Brain microvascular endothelial cell (primary cell): Measurements from ENCODE around the gene AMER2.

Experiments used
- DNase-seq: peaks from one replicate; pipeline ENCODE4 v3.0.0-alpha.2; 2020
- H3K27ac ChIP-seq: fragments of 250-450 bp; sonication (Bioruptor Pico); 2 replicates; pipeline ENCODE4 v1.5.1; 2020; ENCODE audit warnings: mild to moderate bottlenecking, moderate library complexity
- H3K27me3 ChIP-seq: fragments of 250-450 bp; sonication (Bioruptor Pico); replicated peaks from 2 replicates; pipeline ENCODE4 v1.5.1; 2020; ENCODE audit warnings: mild to moderate bottlenecking
- H3K36me3 ChIP-seq: fragments of 250-450 bp; sonication (Bioruptor Pico); replicated peaks from 2 replicates; pipeline ENCODE4 v1.5.1; 2020; ENCODE audit warnings: mild to moderate bottlenecking
- H3K4me3 ChIP-seq: 2 replicates; pipeline ENCODE4 v1.5.1; 2011; ENCODE audit warnings: low read depth, mild to moderate bottlenecking, control low read depth, low read length, moderate library complexity
- in situ Hi-C: cut with HindIII; loops from 2 replicates; pipeline ENCODE4 v1.10.0; 2017; ENCODE audit warnings: low sequenced_read_pairs, low pct_ligation_motif_present
- TF ChIP-seq, protein P1 (sequence below): IDR thresholded peaks from 2 replicates; pipeline ENCODE4 v1.5.1; 2011; ENCODE audit warnings: low read depth, mild to moderate bottlenecking, moderate library complexity, low read length, control low read depth, inconsistent platforms; ENCODE audit errors: missing control alignments

The AMER2 gene

DNA sequence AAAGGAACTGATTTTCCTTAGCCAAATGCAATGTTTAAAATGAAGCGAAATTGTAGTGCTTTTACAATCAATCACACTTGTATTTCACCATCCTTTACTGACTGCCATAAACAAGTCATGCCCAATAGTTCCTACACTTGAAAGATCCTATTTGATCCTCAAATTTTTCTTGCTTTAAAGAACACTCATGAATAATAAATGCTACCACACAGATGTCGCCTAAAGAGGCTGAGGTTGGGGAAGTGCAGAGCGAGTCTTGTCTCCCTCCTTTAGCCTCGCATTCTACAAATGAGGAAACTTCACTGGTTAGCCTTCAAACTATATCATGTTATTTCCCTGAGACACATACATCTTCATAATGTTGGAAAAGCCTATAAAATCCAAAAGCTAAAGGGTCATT, 18.7 kb upstream of the AMER2 start:
- Histone ChIP-seq H3K4me3 (no peak overlapping the region), H3K36me3 (no peaks in the 10 kb centered on the region), H3K27ac (no peak overlapping the region), H3K27me3 (no peaks in the 10 kb centered on the region)
- no peak for DNase-seq
- TF ChIP-seq, protein P1, sequence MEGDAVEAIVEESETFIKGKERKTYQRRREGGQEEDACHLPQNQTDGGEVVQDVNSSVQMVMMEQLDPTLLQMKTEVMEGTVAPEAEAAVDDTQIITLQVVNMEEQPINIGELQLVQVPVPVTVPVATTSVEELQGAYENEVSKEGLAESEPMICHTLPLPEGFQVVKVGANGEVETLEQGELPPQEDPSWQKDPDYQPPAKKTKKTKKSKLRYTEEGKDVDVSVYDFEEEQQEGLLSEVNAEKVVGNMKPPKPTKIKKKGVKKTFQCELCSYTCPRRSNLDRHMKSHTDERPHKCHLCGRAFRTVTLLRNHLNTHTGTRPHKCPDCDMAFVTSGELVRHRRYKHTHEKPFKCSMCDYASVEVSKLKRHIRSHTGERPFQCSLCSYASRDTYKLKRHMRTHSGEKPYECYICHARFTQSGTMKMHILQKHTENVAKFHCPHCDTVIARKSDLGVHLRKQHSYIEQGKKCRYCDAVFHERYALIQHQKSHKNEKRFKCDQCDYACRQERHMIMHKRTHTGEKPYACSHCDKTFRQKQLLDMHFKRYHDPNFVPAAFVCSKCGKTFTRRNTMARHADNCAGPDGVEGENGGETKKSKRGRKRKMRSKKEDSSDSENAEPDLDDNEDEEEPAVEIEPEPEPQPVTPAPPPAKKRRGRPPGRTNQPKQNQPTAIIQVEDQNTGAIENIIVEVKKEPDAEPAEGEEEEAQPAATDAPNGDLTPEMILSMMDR: no peak
- in situ Hi-C loops: no loop called here

DNA sequence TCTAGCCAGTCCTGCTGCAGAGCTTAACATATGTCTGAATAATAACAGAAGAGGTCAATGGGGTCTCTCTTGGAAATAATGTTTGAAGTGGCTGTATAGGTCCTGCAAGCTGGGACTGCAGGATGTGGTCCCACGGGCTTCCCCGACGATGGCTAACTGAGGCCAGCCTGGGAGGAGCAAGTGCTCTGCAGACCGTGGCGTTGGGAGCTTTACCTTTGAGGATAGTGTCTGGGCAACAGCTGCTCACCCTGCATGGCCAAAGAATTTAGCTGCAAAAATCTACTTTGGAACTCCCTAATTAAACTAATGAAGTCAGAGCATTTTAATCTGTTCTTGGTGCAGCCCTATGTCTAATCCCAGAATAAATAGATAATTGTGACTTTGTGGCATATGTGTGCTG, 18.2 kb upstream of the AMER2 start:
- no peak overlapping the region for H3K4me3 ChIP-seq
- no peak overlapping the region for H3K27ac ChIP-seq
- no peak for DNase-seq
- in situ Hi-C loops: no loop called here
- TF ChIP-seq, protein P1: no peak
- H3K36me3 ChIP-seq: no peaks in the 10 kb centered on the region
- no peaks in the 10 kb centered on the region for H3K27me3 ChIP-seq

DNA sequence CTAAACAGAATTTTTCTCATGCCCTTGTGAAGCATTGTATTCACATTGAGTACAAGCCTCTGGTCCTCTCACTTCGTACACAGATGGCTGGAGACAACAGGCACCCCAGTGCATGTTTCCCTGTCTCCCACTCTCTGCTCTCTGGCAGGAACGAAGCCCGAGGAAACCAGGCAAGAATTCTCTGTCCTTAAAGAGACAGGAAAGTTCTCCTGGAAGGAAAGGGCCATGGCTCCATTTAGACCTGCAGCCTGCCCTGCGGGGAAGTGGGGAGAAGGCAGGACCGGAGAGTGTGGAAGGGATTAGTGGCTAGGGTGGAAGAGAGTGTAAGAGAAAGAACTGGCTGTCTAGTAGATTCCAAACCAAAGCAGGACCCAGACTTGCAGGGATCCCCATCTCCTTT, 15.5 kb upstream of the AMER2 start:
- in situ Hi-C loops: no loop called here
- no peak for DNase-seq
- TF ChIP-seq, protein P1: no peak

DNA sequence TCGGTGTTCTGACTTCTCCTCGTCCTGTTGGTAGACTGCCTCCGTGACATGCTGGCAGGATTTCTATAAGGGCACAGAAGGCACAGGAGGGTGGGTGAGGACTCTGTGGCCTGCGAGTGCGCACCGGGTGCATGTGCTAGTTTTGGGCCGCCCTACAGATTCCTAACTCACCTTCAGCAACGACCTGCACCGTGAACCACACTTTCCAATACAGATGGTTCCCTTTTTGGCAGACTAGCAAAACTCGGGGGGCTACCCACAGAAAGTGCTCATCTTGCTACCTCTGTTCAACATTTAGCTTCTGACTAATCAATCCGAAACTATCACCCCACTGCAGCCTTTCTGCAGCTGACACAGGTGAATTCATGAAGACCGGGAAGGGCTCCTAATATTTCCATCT, 14.1 kb upstream of the AMER2 start:
- H3K4me3 ChIP-seq: no peak overlapping the region
- DNase-seq: no peak

More for the DNA sequence above, 15.5 kb upstream of the AMER2 start:
- H3K4me3 ChIP-seq: no peak overlapping the region
- no peaks in the 10 kb centered on the region for H3K36me3 ChIP-seq
- no peaks in the 10 kb centered on the region for H3K27me3 ChIP-seq
- H3K27ac ChIP-seq: no peak overlapping the region

GRCh38 chr13:25181597-25181996, 9.5 kb upstream of the AMER2 start:
- DNase-seq: no peak
- Histone ChIP-seq H3K27me3 (no peaks in the 10 kb centered on the region), H3K4me3 (no peak overlapping the region), H3K36me3 (no peaks in the 10 kb centered on the region), H3K27ac (no peak overlapping the region)
- in situ Hi-C loops: no loop called here
- TF ChIP-seq, protein P1: no peak

More for the DNA sequence above, 14.1 kb upstream of the AMER2 start:
- Histone ChIP-seq H3K36me3 (no peaks in the 10 kb centered on the region), H3K27ac (no peak overlapping the region), H3K27me3 (no peaks in the 10 kb centered on the region)
- in situ Hi-C loops: no loop called here
- TF ChIP-seq, protein P1: no peak

- TF ChIP-seq, protein P1: no peak
- no peak for DNase-seq
- no peaks in the 10 kb centered on the region for H3K27me3 ChIP-seq
- H3K27ac ChIP-seq: no peak overlapping the region
- in situ Hi-C loops: no loop called here
- H3K4me3 ChIP-seq: no peak overlapping the region
- no peaks in the 10 kb centered on the region for H3K36me3 ChIP-seq
Observed at GRCh38 chr13:25180775-25181537, 8.9 kb upstream of the AMER2 start.
